HL-60 (cell line): ENCODE data around the gene APPL1.

ENCODE experiments used
- DNase-seq, 2 experiments: peaks; one replicate each; pipeline ENCODE4 v3.0.0-alpha.2; 2010 to 2020; ENCODE audit warnings: low read depth in 1 of 2, low spot score in 1 of 2
- H3K27ac ChIP-seq: fragments of 250-450 bp; sonication (Bioruptor Pico); replicated peaks from 2 replicates; pipeline ENCODE4 v1.5.1; 2020; ENCODE audit warnings: mild to moderate bottlenecking, moderate library complexity
- H3K27me3 ChIP-seq: fragments of 250-450 bp; sonication (Bioruptor Pico); 2 replicates; pipeline ENCODE4 v1.5.1; 2021; ENCODE audit warnings: mild to moderate bottlenecking, moderate library complexity; ENCODE audit not compliant: insufficient read depth, poor library complexity, severe bottlenecking
- H3K4me3 ChIP-seq: replicated peaks from 2 replicates; pipeline ENCODE4 v1.5.1; 2011; ENCODE audit warnings: mild to moderate bottlenecking, control low read depth, low read length; ENCODE audit not compliant: insufficient read depth
- GABPA ChIP-seq: IDR thresholded peaks from 2 replicates; pipeline ENCODE4 v1.6.1; 2012; ENCODE audit warnings: low read depth
- POLR2AphosphoS5 ChIP-seq: IDR thresholded peaks from 2 replicates; pipeline ENCODE4 v1.6.1; 2012; ENCODE audit warnings: low read depth
- SPI1 ChIP-seq: IDR thresholded peaks from 2 replicates; pipeline ENCODE4 v1.6.1; 2012; ENCODE audit warnings: low read depth, mild to moderate bottlenecking, borderline replicate concordance
- TF ChIP-seq, protein P1 (sequence below): IDR thresholded peaks from one replicate; pipeline ENCODE4 v1.5.1; 2011; ENCODE audit warnings: low read length, control low read depth, inconsistent platforms; ENCODE audit not compliant: insufficient read depth
- TF ChIP-seq, protein P2 (sequence below): IDR thresholded peaks from 2 replicates; pipeline ENCODE4 v1.6.1; 2012; ENCODE audit warnings: low read depth; ENCODE audit not compliant: insufficient replicate concordance

Gene APPL1

DNA sequence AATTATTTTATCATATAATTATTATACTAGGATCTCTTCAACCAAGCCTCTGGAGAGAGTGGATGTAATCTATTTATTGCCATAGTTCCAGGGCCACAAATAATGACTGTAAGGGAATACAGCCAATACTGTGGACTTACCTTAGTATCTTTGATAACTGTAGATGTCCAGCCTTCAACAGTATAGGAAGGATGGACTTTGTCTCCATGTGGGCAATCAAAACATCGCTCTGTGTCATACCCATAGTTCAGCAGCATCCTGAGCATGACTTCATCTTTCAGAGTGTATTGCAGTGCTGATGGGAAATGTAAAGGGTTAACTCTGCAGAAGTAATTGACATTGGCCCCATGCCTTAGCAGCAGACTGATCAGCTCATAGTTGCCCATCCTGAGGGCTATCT lies 50.7 kb downstream of the APPL1 start:
- TF ChIP-seq SPI1 (no peak), POLR2AphosphoS5 (no peak), GABPA (no peak)
- TF ChIP-seq, protein P1, sequence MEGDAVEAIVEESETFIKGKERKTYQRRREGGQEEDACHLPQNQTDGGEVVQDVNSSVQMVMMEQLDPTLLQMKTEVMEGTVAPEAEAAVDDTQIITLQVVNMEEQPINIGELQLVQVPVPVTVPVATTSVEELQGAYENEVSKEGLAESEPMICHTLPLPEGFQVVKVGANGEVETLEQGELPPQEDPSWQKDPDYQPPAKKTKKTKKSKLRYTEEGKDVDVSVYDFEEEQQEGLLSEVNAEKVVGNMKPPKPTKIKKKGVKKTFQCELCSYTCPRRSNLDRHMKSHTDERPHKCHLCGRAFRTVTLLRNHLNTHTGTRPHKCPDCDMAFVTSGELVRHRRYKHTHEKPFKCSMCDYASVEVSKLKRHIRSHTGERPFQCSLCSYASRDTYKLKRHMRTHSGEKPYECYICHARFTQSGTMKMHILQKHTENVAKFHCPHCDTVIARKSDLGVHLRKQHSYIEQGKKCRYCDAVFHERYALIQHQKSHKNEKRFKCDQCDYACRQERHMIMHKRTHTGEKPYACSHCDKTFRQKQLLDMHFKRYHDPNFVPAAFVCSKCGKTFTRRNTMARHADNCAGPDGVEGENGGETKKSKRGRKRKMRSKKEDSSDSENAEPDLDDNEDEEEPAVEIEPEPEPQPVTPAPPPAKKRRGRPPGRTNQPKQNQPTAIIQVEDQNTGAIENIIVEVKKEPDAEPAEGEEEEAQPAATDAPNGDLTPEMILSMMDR: no peak
- TF ChIP-seq, protein P2, sequence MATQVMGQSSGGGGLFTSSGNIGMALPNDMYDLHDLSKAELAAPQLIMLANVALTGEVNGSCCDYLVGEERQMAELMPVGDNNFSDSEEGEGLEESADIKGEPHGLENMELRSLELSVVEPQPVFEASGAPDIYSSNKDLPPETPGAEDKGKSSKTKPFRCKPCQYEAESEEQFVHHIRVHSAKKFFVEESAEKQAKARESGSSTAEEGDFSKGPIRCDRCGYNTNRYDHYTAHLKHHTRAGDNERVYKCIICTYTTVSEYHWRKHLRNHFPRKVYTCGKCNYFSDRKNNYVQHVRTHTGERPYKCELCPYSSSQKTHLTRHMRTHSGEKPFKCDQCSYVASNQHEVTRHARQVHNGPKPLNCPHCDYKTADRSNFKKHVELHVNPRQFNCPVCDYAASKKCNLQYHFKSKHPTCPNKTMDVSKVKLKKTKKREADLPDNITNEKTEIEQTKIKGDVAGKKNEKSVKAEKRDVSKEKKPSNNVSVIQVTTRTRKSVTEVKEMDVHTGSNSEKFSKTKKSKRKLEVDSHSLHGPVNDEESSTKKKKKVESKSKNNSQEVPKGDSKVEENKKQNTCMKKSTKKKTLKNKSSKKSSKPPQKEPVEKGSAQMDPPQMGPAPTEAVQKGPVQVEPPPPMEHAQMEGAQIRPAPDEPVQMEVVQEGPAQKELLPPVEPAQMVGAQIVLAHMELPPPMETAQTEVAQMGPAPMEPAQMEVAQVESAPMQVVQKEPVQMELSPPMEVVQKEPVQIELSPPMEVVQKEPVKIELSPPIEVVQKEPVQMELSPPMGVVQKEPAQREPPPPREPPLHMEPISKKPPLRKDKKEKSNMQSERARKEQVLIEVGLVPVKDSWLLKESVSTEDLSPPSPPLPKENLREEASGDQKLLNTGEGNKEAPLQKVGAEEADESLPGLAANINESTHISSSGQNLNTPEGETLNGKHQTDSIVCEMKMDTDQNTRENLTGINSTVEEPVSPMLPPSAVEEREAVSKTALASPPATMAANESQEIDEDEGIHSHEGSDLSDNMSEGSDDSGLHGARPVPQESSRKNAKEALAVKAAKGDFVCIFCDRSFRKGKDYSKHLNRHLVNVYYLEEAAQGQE: no peak
- Histone ChIP-seq H3K27ac (no peak overlapping the region), H3K4me3 (no peak overlapping the region), H3K27me3 (no peaks in the 10 kb centered on the region)
- DNase-seq: no peak

DNA sequence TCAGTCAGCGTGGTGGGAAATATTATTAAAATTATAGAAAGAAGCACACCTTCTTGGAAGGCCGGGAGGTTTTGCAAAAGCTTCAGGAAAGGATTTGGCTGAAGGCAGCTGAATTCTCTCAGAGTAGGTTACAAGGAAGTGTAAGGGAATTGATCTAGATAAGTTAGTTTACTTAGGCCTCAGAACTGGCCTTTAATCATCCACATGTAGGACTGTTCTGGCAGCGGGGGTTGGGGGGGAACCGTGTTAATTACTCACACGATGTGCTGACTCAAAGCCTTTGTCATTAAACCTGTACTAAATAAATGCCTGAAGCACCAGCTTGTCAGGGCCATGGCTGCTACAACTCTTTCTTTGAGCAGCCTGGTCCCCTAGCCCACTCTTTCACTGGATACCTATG lies 52.2 kb downstream of the APPL1 start:
- no peak for DNase-seq
- H3K27me3 ChIP-seq: no peaks in the 10 kb centered on the region
- H3K4me3 ChIP-seq: no peak overlapping the region
- H3K27ac ChIP-seq: no peak overlapping the region
- TF ChIP-seq, protein P1: no peak
- TF ChIP-seq, protein P2: no peak

DNA sequence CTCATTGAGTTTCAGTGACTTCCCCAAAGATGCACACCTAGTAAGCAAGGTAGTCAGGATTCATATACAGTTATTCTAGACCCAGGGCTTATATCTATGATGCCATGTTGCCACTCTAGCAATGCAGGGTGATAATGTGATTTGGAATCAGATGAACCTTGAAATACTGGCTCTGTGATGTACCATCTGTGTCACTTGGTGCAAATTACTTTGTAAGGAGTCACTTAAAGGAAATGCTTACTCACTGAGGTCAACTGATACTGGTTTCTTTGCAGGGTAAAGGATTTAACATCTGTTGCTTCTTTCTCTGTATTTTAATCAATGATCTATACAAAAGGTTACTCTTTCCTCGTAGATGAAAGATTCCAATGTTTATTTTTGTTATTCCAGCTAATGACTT lies 54.2 kb downstream of the APPL1 start:
- no peak for TF ChIP-seq POLR2AphosphoS5
- DNase-seq: no peak
- Histone ChIP-seq H3K27me3 (no peaks in the 10 kb centered on the region), H3K4me3 (no peak overlapping the region), H3K27ac (no peak overlapping the region)

DNA sequence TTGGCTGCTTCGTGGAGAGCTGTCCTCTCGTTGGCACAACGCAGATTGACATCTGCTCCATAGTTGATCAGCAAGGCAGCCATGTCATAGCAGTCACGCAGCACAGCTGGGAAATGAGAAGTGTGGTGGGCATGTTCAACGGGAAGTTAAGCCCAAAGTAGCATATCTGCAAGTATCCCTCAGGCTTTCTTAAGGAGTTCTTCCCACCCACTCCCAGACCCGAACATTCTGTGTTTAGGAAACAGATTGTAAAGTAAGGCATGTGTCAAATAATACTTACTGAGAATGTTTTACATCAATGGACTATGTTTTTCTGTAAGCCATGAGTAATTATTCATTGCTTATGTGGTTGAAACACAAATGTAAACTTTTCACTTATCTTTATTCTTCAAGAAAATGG lies 55.8 kb downstream of the APPL1 start:
- peak in 1 of 2 experiments; percentile 7 for DNase-seq
- Histone ChIP-seq H3K4me3 (no peak overlapping the region), H3K27ac (no peak overlapping the region), H3K27me3 (no peaks in the 10 kb centered on the region)
- TF ChIP-seq, protein P2: no peak
- TF ChIP-seq, protein P1: no peak
- no peak for TF ChIP-seq GABPA
- TF ChIP-seq POLR2AphosphoS5: no peak
- TF ChIP-seq SPI1: no peak
